Heart left ventricle (tissue), 16 donors: ENCODE measurements around the gene CDK12. TPM values are rescaled to one million over a fixed set of nuclear protein-coding genes. Genes with fewer than 3 reads are reported as not detected.
"Not testable (repeated sequence)": the region's sequence is repeated elsewhere in the genome, so short reads cannot be mapped to it uniquely, and the experiment has no call there.

Source experiments
- ATAC-seq, 4 donors: fragments of 200-7000 bp; cut with Tn5 transposase; one replicate each; pipeline ENCODE4 v1.9.1; 2020 to 2022; ENCODE audit warnings: moderate library complexity in 4 of 4, mild to moderate bottlenecking in 3 of 4, moderate number of reproducible peaks in 1 of 4
- DNase-seq, 5 donors: peaks; one replicate each; pipeline ENCODE4 v3.0.0-alpha.2; 2020
- H3K27ac ChIP-seq, 12 donors: fragments of 200-600 bp; sonication (generic) in 4 of 12; one replicate each; pipeline versions ENCODE4 v1.5.0 to v1.8.0; 2016 to 2022; ENCODE audit warnings: mild to moderate bottlenecking in 2 of 12
- H3K27me3 ChIP-seq, 9 donors: fragments of 200-600 bp; sonication (generic) in 2 of 9; one replicate each; pipeline versions ENCODE4 v1.5.1 to v1.8.0; 2016 to 2022; ENCODE audit warnings: mild to moderate bottlenecking in 3 of 9
- H3K36me3 ChIP-seq, 9 donors: fragments of 200-600 bp; sonication (generic) in 2 of 9; one replicate each; pipeline versions ENCODE4 v1.5.0 to v1.8.0; 2018 to 2022; ENCODE audit warnings: mild to moderate bottlenecking in 2 of 9
- H3K4me1 ChIP-seq, 12 donors: fragments of 200-600 bp; sonication (generic) in 4 of 12; one replicate each; pipeline versions ENCODE4 v1.5.0 to v1.8.0; 2016 to 2022; ENCODE audit warnings: mild to moderate bottlenecking in 3 of 12
- H3K4me3 ChIP-seq, 12 donors: fragments of 200-600 bp; sonication (generic) in 4 of 12; one replicate each; pipeline versions ENCODE4 v1.5.0 to v1.8.0; 2017 to 2022; ENCODE audit warnings: mild to moderate bottlenecking in 9 of 12, moderate library complexity in 4 of 12
- H3K9me3 ChIP-seq, 12 donors: fragments of 200-600 bp; sonication (generic) in 4 of 12; one replicate each; pipeline versions ENCODE4 v1.5.0 to v1.8.0; 2016 to 2022; ENCODE audit warnings: mild to moderate bottlenecking in 1 of 12
- POLR2A ChIP-seq, 2 donors: fragments of 450-650 bp; IDR thresholded peaks; one replicate each; pipeline ENCODE4 v1.6.1; 2017; ENCODE audit warnings: antibody characterized with exemption in 2 of 2, mild to moderate bottlenecking in 2 of 2, moderate library complexity in 2 of 2
- WGBS, 4 donors: extraction: QIAGEN DNeasy Blood & Tissue Kit in 2 of 4; methylation state at CpG; one replicate each; pipeline versions ENCODE4 v1.1.5 to v1.1.7; 2013 to 2018; 5-methylcytosine and 5-hydroxymethylcytosine counted together
- intact Hi-C, 10 donors: fragments of 100-400 bp; cut with DNase I; formaldehyde crosslinking; loops; one replicate each; pipeline versions ENCODE4 v1.11.1 to v1.14.2; 2022
- polyA plus RNA-seq, 2 donors: library from polyadenylated mRNA; stranded (reverse); fragments of 200-250 nt; gene quantifications; one replicate each; pipeline ENCODE4 v1.2.3, GENCODE V29; 2013
- total RNA-seq, 9 donors: library from RNA; depleted of rRNA in 2 of 9; stranded (reverse); fragments of >200 nt in 2 of 9; fragmentation: NEBNext Ultra II Directional in 3 of 9; extraction: Animal tissue kit (Norgen Biotek cat#: 25700) in 3 of 9; gene quantifications; one replicate each; pipeline versions ENCODE4 v1.1.0 to v1.2.4, GENCODE V29; 2016 to 2023
- TF ChIP-seq, protein P1 (sequence below), 12 donors: fragments of 200-600 bp; sonication (generic) in 4 of 12; IDR thresholded peaks; one replicate each; pipeline versions ENCODE4 v1.5.0 to v1.8.0; 2018 to 2022; ENCODE audit warnings: antibody characterized with exemption in 12 of 12, mild to moderate bottlenecking in 5 of 12
- donor health status: ischemic (EF 13 %, LVEDD 7.1; RV severe dilation, severe dysfunction).
- donor health status: healthy with polysubstance abuse.
- donor health status: DM: no; HTN: yes; CAD: no.
- donor health status: DM: no; HTN: no; CAD: no.
- donor health status: ischemic (EF 25% LVEDD 6.9; RV normal size, moderate dysfunction).
- donor health status: ischemic (EF 25% LVEDD 5.7; RV mildly dilated, moderate dysfunction).
- donor health status: healthy.
- donor health status: DM: yes; HTN: yes; CAD: no.
- donor health status: ischemic (EF 35%, LVEDD 5.7; RV mildly dilated, moderate dysfunction).
- donor health status: nonischemic (EF 11% LVEDD 7.7; RV severe dilation, severe dysfunction).
- donor health status: DM: yes; HTN: yes; CAD: no.
- donor health status: PGD.
- donor health status: ischemic (EF 29% LVEDD 5.4; RV normal size, mild dysfunction).
- donor health status: nonischemic (EF 23%, LVEDD 6.1; RV moderate dilation, normal function).

The CDK12 gene
- total and polyA plus RNA-seq, 11 donors = 7.0 to 34.3 (median 18.6) TPM

DNA sequence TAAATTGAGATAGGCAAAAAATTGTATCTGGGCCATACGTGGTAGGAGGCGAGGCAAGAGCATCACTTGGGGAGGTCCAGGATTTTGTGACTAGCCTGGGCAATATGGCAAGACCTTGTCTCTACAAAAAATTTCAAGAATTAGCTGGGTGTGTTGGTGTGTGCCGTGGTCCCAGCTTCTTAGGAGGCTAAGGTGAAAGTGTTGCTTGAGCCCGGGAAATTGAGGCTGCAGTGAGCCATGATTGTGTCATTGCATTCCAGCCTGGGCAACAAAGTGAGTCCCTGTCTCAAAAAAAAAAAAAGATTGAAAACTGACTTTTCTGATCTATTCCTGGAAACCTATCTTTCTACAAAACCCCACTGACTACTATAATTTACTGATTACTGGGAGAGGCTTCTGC, 26.7 kb downstream of the CDK12 start:
- intact Hi-C loops = no loop called here
- no peak for TF ChIP-seq POLR2A (IDR thresholded peaks at IDR 0.05)
- TF ChIP-seq, protein P1, sequence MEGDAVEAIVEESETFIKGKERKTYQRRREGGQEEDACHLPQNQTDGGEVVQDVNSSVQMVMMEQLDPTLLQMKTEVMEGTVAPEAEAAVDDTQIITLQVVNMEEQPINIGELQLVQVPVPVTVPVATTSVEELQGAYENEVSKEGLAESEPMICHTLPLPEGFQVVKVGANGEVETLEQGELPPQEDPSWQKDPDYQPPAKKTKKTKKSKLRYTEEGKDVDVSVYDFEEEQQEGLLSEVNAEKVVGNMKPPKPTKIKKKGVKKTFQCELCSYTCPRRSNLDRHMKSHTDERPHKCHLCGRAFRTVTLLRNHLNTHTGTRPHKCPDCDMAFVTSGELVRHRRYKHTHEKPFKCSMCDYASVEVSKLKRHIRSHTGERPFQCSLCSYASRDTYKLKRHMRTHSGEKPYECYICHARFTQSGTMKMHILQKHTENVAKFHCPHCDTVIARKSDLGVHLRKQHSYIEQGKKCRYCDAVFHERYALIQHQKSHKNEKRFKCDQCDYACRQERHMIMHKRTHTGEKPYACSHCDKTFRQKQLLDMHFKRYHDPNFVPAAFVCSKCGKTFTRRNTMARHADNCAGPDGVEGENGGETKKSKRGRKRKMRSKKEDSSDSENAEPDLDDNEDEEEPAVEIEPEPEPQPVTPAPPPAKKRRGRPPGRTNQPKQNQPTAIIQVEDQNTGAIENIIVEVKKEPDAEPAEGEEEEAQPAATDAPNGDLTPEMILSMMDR (IDR thresholded peaks at IDR 0.05) = no peak

DNA sequence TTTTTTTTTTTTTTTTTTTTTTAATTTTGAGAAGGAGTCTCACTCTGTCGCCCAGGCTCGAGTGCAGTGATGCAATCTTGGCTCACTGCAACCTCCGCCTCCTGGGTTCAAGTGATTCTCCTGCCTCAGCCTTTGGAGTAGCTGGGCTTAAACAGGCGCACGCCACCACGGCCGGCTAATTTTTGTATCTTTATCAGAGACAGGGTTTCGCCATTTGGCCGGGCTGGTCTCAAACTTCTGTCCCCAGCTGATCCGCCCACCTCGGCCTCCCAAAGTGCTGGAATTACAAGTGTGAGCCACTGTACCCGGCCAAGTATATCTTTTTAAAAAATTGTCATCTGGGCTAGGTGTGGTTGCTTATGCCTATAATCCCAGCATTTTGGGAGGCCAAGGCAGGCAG, 35.6 kb downstream of the CDK12 start:
- intact Hi-C loops, DNase-seq, H3K27me3 ChIP-seq, H3K27ac ChIP-seq, H3K4me3 ChIP-seq, H3K9me3 ChIP-seq, H3K4me1 ChIP-seq, ATAC-seq: not testable (repeated sequence)
- peaks cover 2 to 97% (median 95%) of the 10 kb centered on the region in 9 donors for H3K36me3 ChIP-seq
- 93 to 96% (median 95%) methylated on average over 12 of the region's 12 CpGs for WGBS, 4 donors

More for the DNA sequence above, 26.7 kb downstream of the CDK12 start:
- no peak overlapping the region for H3K4me3 ChIP-seq
- DNase-seq = no peak
- no peak overlapping the region for H3K27ac ChIP-seq
- H3K27me3 ChIP-seq = no peaks in the 10 kb centered on the region
- peaks cover 0 to 69% (median 38%) of the 10 kb centered on the region in 9 donors for H3K36me3 ChIP-seq
- H3K9me3 ChIP-seq = no peaks in the 10 kb centered on the region
- WGBS, 4 donors = 86 to 98% (median 96%) methylated on average over 4 of the region's 4 CpGs
- no peak for ATAC-seq
- H3K4me1 ChIP-seq = no peaks in the 10 kb centered on the region

DNA sequence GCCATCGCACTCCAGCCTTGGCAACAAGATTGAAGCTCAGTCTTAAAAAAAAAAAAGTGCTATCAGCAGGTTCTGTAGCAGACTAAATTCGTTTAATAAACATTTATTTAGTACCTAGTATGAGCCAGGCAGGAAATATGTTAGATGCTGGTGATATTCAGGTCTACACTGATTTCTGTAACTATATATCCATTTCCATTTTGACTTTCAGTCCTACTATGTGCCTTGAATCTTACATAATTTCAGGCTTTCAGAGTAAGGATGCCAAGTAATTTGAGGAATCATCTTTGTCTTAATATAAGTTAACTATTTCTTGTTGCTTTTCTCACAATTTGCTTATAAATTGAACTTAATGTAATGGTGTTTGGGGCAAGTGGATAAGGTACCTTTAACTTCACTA, 46.2 kb downstream of the CDK12 start:
- H3K36me3 ChIP-seq = peaks cover 0 to 99% (median 96%) of the 10 kb centered on the region in 9 donors
- no peaks in the 10 kb centered on the region for H3K9me3 ChIP-seq
- ATAC-seq (no peak), DNase-seq (no peak)
- TF ChIP-seq, protein P1 (IDR thresholded peaks at IDR 0.05) = no peak
- TF ChIP-seq POLR2A (IDR thresholded peaks at IDR 0.05) = no peak
- intact Hi-C loops = loop anchor here in 3 of 10 donors (5.0 to 10.0 kb wide), 3 partner anchors 73 to 93 kb away; no protein-coding TSS in a partner anchor
- WGBS, 4 donors = 68 to 87% (median 74%) methylated on average over 2 of the region's 2 CpGs
- H3K27ac ChIP-seq = no peak overlapping the region
- H3K4me1 ChIP-seq = no peaks in the 10 kb centered on the region
- H3K4me3 ChIP-seq = no peak overlapping the region
- H3K27me3 ChIP-seq = no peaks in the 10 kb centered on the region

DNA sequence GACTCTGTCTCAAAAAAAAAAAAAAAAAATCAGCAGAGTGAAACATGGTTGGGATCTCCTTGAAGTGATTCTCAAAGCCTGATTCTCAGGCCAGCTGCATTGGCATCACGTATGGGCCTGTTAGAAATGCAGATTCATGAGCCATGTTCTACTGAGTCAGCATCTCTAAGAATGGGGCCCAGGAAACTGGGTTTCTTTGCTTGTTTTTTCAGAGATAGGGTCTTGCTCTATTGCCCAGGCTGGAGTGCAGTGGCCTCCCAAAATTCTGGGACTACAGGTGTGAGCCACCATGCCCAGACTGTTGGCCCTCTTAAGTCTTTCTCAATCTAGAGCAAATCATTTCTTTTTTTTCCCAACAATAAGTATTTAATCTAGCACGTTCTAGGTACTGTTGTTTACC, 47.7 kb downstream of the CDK12 start:
- DNase-seq (no peak), ATAC-seq (no peak)
- Histone ChIP-seq H3K4me3 (no peak overlapping the region), H3K27me3 (no peaks in the 10 kb centered on the region), H3K4me1 (no peaks in the 10 kb centered on the region), H3K36me3 (peaks cover 0 to 99% (median 96%) of the 10 kb centered on the region in 9 donors), H3K9me3 (no peaks in the 10 kb centered on the region), H3K27ac (no peak overlapping the region)
- intact Hi-C loops = loop anchor here in 3 of 10 donors (5.0 to 10.0 kb wide), 3 partner anchors 74 to 94 kb away; no protein-coding TSS in a partner anchor
- WGBS, 4 donors = 91 to 97% (median 96%) methylated on average over 2 of the region's 2 CpGs
- TF ChIP-seq, protein P1 (IDR thresholded peaks at IDR 0.05) = no peak
- no peak for TF ChIP-seq POLR2A (IDR thresholded peaks at IDR 0.05)

DNA sequence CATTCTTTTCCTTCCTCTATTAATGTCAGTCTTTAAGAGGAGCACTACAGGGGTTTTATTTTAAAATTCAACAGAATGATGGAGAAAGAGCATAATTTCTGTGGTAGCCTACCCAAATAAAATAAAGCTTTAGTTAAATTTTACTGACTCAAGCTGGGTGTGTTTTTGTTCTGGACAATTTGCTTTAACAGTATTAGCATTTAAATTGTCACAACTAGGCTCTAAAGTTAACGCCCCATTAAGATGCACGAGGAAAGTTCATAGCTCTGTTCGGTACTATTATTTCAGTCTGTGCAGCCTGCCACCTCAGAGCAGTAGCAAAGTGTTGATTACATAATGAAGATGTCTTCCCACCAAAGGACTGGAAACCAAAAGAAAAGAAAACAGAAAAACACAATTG, 52.0 kb downstream of the CDK12 start:
- no peaks in the 10 kb centered on the region for H3K9me3 ChIP-seq
- peaks cover 0 to 100% (median 98%) of the 10 kb centered on the region in 9 donors for H3K36me3 ChIP-seq
- 90 to 95% (median 92%) methylated on average over 3 of the region's 3 CpGs for WGBS, 4 donors
- TF ChIP-seq, protein P1 (IDR thresholded peaks at IDR 0.05) = no peak
- TF ChIP-seq POLR2A (IDR thresholded peaks at IDR 0.05) = no peak
- no peak overlapping the region for H3K4me3 ChIP-seq
- DNase-seq (no peak), ATAC-seq (no peak)
- H3K4me1 ChIP-seq = no peaks in the 10 kb centered on the region
- no peak overlapping the region for H3K27ac ChIP-seq
- intact Hi-C loops = no loop called here
- H3K27me3 ChIP-seq = no peaks in the 10 kb centered on the region
